ES-I3 (cell line): ENCODE results near the gene NMNAT3.

Experiments
- H3K36me3 ChIP-seq: 2 replicates; pipeline ENCODE4 v1.6.1; 2013; ENCODE audit warnings: mild to moderate bottlenecking, low read length, control low read depth, moderate library complexity; ENCODE audit not compliant: insufficient read depth
- H3K4me1 ChIP-seq: 2 replicates; pipeline ENCODE4 v1.6.1; 2013; ENCODE audit warnings: mild to moderate bottlenecking, control low read depth, low read length; ENCODE audit not compliant: insufficient read depth
- H3K9ac ChIP-seq: 2 replicates; pipeline ENCODE4 v1.6.1; 2013; ENCODE audit warnings: low read depth, mild to moderate bottlenecking, low read length, moderate library complexity
- H3K9me3 ChIP-seq: 2 replicates; pipeline ENCODE4 v1.6.1; 2013; ENCODE audit warnings: mild to moderate bottlenecking, low read length, moderate library complexity; ENCODE audit not compliant: control insufficient read depth, insufficient read depth

NMNAT3 gene

DNA sequence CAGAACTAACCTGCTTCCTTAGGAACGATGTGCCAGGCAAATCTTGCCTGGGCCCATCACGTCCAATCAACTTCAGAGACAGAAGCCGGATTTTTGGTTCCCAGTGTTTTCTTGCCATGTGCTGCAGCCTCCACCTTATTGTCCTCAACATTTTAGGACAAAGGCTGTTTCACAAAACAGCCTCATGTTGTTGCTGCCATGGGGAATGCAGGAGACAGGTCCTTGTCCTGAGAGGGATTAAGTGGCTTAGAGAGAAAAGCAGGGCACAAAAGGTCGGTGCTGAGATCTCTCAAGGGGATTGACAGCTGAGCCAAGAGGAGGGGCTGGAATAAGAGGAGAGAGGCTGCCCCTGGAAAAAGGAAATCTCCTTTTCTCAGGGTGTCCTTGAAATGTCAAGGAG is 11.3 kb upstream of the NMNAT3 start:
- no peaks in the 10 kb centered on the region for H3K9me3 ChIP-seq
- no peaks in the 10 kb centered on the region for H3K36me3 ChIP-seq
- no peak overlapping the region for H3K9ac ChIP-seq
- no peaks in the 10 kb centered on the region; the same call in 1 of the 2 replicates for H3K4me1 ChIP-seq

GRCh38 chr3:139687431-139687830 is 9.7 kb upstream of the NMNAT3 start:
- H3K4me1 ChIP-seq: no peaks in the 10 kb centered on the region; the same call in 1 of the 2 replicates
- no peak overlapping the region for H3K9ac ChIP-seq
- H3K36me3 ChIP-seq: no peaks in the 10 kb centered on the region
- no peaks in the 10 kb centered on the region for H3K9me3 ChIP-seq

DNA sequence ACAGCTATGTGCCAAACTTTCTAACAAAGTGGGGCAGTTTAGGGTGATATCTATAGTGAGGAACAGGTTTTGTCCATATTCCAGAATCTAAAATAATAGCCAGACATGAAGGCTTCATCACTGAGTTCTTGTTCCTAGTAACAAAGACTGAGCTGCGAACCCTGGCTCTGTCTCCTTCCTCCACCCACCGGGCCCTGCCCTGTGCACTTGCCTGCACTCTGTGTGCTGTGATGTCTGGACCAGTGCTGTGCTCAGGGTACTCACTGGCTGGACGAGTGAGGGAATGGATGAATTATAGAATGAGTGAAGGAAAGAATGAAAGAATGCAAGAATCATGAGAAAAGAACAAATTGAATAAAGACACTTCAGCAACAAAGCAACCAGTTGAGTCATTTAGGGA is 8.9 kb upstream of the NMNAT3 start:
- H3K9me3 ChIP-seq: no peaks in the 10 kb centered on the region
- no peaks in the 10 kb centered on the region for H3K36me3 ChIP-seq
- no peaks in the 10 kb centered on the region; the same call in 1 of the 2 replicates for H3K4me1 ChIP-seq
- H3K9ac ChIP-seq: no peak overlapping the region

- no peaks in the 10 kb centered on the region for H3K9me3 ChIP-seq
- no peak overlapping the region for H3K9ac ChIP-seq
- H3K4me1 ChIP-seq: no peaks in the 10 kb centered on the region; the same call in 1 of the 2 replicates
- H3K36me3 ChIP-seq: no peaks in the 10 kb centered on the region
Observed at GRCh38 chr3:139686206-139686605, 8.4 kb upstream of the NMNAT3 start.

DNA sequence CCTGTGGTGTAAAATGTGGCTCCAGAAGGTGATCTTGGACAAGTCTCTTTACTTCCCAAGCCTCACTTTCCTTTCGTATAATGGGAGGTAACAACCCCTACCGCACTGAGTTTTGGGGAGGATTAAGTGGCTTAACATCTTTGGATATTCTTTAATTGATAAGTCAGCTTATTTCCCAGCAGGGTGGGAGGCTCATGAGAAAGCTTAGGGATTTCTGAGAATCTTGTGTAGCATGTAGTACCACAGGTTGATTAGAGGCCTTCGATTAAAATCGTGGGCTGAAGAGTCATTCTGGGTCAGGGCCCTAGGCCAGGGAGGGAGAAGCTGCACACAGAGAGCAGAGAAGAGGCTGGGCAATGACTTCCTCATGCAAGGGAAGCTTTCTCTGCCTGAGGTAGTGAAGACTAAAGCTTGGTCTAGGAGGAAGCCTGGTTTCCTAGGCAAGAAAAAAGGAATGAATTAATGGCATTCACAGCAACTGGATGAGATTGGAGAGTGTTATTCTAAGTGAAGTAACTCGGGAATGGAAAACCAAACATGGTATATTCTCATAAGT is 1.5 kb upstream of the NMNAT3 start:
- Histone ChIP-seq H3K4me1 (peaks cover 20% of the 10 kb centered on the region), H3K36me3 (no peaks in the 10 kb centered on the region), H3K9ac (no peak overlapping the region), H3K9me3 (no peaks in the 10 kb centered on the region)

GRCh38 chr3:139676632-139677387 is 962 bp downstream of the NMNAT3 start:
- Histone ChIP-seq H3K9me3 (no peaks in the 10 kb centered on the region), H3K9ac (peak overlapping the region; percentile 87; the same call in 1 of the 2 replicates), H3K36me3 (no peaks in the 10 kb centered on the region), H3K4me1 (peaks cover 24% of the 10 kb centered on the region)

GRCh38 chr3:139676108-139676507 is 1.7 kb downstream of the NMNAT3 start:
- Histone ChIP-seq H3K4me1 (peaks cover 27% of the 10 kb centered on the region), H3K9me3 (no peaks in the 10 kb centered on the region), H3K9ac (no peak overlapping the region), H3K36me3 (no peaks in the 10 kb centered on the region)

DNA sequence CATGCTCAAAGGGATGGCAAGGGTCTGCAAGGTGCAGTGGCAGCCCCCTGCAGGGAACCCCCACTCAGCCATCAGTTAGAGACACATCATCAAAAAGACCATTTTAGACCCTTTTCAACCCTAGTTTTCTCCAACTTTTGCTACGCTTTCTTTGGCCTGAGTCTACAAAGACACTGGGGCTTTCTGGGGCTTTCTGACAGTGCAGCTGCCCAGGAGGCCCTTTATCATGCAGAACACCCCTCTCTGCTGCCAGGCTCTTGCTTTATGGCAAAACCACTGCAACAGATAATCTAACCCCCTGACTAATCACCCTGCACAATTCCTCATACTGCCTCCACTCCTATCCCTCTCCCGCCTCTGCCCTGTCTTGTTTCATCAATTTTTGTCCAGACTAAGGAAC is 2.4 kb downstream of the NMNAT3 start:
- Histone ChIP-seq H3K9me3 (no peaks in the 10 kb centered on the region), H3K36me3 (no peaks in the 10 kb centered on the region), H3K4me1 (peaks cover 27% of the 10 kb centered on the region), H3K9ac (no peak overlapping the region)

GRCh38 chr3:139674571-139675260 is 3.1 kb downstream of the NMNAT3 start:
- Histone ChIP-seq H3K36me3 (no peaks in the 10 kb centered on the region), H3K4me1 (peaks cover 31% of the 10 kb centered on the region), H3K9ac (no peak overlapping the region), H3K9me3 (no peaks in the 10 kb centered on the region)

DNA sequence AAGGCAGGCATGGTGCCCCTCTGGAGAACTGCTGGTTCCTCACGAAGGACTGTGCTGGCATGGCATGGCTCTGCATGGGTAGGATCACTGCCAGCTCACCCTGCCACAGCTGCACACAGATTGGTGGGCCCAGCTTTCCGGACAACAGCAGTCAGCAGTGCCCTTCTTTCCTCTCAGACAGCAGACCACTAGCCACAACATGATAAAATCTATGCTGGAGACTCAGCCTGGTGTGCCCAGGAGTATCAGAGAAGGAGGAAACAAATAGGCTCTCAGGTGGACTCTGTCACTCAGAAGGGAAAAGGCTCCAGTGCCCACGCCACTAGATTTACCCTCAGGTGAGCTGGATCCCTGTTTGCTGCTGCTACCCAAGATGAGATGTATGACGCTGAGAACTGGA is 4.9 kb downstream of the NMNAT3 start:
- H3K4me1 ChIP-seq: peaks cover 39% of the 10 kb centered on the region
- H3K9me3 ChIP-seq: no peaks in the 10 kb centered on the region

DNA sequence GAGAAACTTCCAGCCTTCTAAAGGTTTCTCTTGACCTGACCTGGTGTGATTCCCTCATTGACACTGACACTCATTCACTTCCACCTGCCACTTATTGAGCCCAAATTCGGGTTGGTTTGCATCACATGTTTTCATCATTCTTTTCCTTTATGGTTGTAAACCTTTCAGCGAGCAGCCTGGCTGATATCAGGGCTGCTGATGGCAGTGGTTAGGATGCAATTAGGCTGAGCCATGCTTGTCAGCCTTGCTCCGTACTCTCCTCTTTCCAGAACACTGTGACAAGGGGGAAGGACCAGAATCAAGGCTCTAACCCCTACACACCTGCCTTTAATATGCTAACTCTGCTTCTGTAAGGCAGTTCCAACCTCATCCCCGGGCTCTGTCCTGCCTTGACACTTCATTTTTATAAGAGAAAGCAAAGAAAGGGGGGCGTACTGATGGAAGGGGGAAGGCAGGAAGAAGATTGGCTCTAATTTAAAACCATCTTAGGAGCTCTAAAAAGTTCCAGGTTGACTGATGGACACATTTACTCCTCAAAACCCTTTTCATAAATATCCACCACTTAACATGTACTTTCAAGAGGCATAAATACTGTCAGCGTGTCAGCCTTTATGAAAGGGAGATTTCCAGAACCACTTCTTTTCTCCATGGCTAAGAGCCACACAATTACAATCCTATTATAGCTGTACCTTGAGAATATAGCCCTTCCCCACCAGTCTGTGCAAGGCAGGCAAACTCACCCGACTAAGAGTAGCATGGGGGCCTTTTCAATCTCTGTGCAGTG is 5.7 kb downstream of the NMNAT3 start:
- no peaks in the 10 kb centered on the region for H3K36me3 ChIP-seq
- H3K4me1 ChIP-seq: peaks cover 46% of the 10 kb centered on the region
- H3K9me3 ChIP-seq: no peaks in the 10 kb centered on the region; the same call in 1 of the 2 replicates
- no peak overlapping the region for H3K9ac ChIP-seq

More for the DNA sequence above, 4.9 kb downstream of the NMNAT3 start:
- H3K9ac ChIP-seq: no peak overlapping the region
- no peaks in the 10 kb centered on the region for H3K36me3 ChIP-seq

DNA sequence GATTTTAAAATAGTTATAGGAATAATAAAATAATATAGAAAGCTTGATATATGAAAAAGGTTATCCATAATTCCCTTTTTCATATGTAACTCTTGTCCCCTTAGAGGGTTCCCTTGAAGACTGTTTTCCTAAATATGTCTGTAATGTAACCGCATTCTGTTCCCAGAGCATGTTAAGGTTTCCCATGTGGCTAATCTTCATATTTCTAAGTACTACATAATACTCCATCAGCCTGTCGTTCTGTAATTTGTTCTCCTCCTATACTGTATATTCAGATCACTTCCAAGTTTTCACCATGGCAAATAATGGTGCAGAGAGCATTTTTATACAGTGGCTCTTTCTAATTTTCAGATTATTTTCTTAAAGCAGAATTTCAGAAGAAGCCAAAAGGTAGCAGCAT is 6.7 kb downstream of the NMNAT3 start:
- H3K4me1 ChIP-seq: peaks cover 45% of the 10 kb centered on the region

DNA sequence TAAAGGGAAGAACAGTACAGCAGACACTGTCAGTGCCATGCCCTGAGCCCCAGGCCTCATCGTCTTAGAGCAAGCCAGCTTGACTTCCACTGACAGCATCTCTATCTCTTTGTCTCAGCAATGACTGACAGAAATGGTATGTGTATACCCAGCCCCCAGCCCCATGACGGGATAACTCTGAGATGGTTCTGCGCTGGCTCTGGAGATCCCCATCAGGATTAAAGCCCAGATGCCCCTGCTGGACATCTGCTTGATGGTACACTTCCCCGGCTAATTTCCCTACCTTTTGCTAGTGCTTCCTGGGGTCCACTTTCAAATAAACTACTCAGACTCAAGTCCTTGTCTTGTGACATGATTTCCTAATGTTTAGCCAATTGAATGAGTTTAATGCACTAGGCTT is 7.6 kb downstream of the NMNAT3 start:
- Histone ChIP-seq H3K4me1 (peaks cover 37% of the 10 kb centered on the region), H3K36me3 (no peaks in the 10 kb centered on the region; the same call in 1 of the 2 replicates), H3K9me3 (no peaks in the 10 kb centered on the region; the same call in 1 of the 2 replicates), H3K9ac (no peak overlapping the region)

More for the DNA sequence above, 6.7 kb downstream of the NMNAT3 start:
- no peaks in the 10 kb centered on the region for H3K36me3 ChIP-seq
- H3K9me3 ChIP-seq: no peaks in the 10 kb centered on the region; the same call in 1 of the 2 replicates
- no peak overlapping the region for H3K9ac ChIP-seq

DNA sequence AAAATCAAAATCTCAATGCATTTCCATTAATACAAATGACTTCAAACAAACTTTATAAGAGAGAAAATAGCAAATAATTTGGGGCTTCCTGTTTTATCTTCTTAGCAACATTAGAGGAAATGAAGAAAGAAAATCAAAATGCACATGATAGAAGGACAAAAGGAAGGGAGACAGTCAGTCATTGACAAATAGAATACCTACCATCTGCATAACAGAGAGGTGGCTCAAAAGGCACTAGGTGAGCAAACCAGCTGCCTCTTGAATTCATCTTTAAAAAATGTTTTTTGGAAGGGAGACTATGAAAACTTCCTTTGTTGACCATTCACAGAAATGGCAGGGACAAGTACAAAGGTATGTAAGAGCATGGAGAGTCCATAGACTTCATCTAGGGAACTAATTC is 9.4 kb downstream of the NMNAT3 start:
- Histone ChIP-seq H3K9me3 (no peaks in the 10 kb centered on the region; the same call in 1 of the 2 replicates), H3K4me1 (peaks cover 30% of the 10 kb centered on the region), H3K9ac (no peak overlapping the region), H3K36me3 (no peaks in the 10 kb centered on the region; the same call in 1 of the 2 replicates)
